CD4-positive, alpha-beta T cell (primary cell): ENCODE results near the gene PDHA2. TPM values are rescaled to one million over a fixed set of nuclear protein-coding genes. Genes with fewer than 3 reads are reported as not detected.

Experiments used
- ATAC-seq: fragments of 200-7000 bp; cut with Tn5 transposase; one replicate; pipeline ENCODE4 v1.10.0; 2022; ENCODE audit warnings: mild to moderate bottlenecking; ENCODE audit not compliant: poor library complexity
- CTCF ChIA-PET: fragments of 350-600 bp; sonication (Branson Sonifier 250); formaldehyde crosslinking; loops from one replicate; lab custom pipeline; 2021; ENCODE audit warnings: antibody characterized with exemption, inconsistent platforms; lab: Charles Lee
- POLR2A ChIA-PET: fragments of 350-600 bp; sonication (Branson Sonifier 250); formaldehyde crosslinking; loops from one replicate; lab custom pipeline; 2021; ENCODE audit warnings: antibody characterized with exemption, inconsistent platforms; lab: Charles Lee
- DNase-seq, 14 experiments: peaks; one replicate each; pipeline ENCODE4 v3.0.0-alpha.2; 2013 to 2020; ENCODE audit warnings: mixed read lengths in 2 of 14
- H3K27ac ChIP-seq, 2 donors: one replicate each; pipeline versions ENCODE4 v1.5.1 to v1.7.0; 2013; ENCODE audit warnings: low read length in 2 of 2, low read depth in 1 of 2, mild to moderate bottlenecking in 1 of 2
- H3K27me3 ChIP-seq, 2 experiments: 1 replicate in 1 of 2; 2 replicates in 1 of 2; pipeline versions ENCODE4 v1.6.1 to v1.7.0; 2013; ENCODE audit warnings: low read length in 2 of 2, control low read depth in 1 of 2, mild to moderate bottlenecking in 1 of 2, moderate library complexity in 1 of 2; ENCODE audit not compliant: insufficient read depth in 2 of 2, control insufficient read depth in 1 of 2
- H3K36me3 ChIP-seq: one replicate; pipeline ENCODE4 v1.6.1; 2013; ENCODE audit warnings: low read length, control low read depth; ENCODE audit not compliant: insufficient read depth
- H3K4me1 ChIP-seq: one replicate; pipeline ENCODE4 v1.6.1; 2013; ENCODE audit warnings: low read length, control low read depth; ENCODE audit not compliant: insufficient read depth
- H3K4me3 ChIP-seq: one replicate; pipeline ENCODE4 v1.5.1; 2013; ENCODE audit warnings: mild to moderate bottlenecking, low read length, moderate library complexity
- H3K9me3 ChIP-seq, 2 experiments: 1 replicate in 1 of 2; 2 replicates in 1 of 2; pipeline versions ENCODE4 v1.6.1 to v1.7.0; 2013; ENCODE audit warnings: low read length in 2 of 2, mild to moderate bottlenecking in 2 of 2, control low read depth in 1 of 2, moderate library complexity in 1 of 2; ENCODE audit not compliant: control insufficient read depth in 1 of 2, insufficient read depth in 1 of 2
- H3K27ac Mint-ChIP-seq: one replicate; pipeline ENCODE4 v1.8.0; 2020; ENCODE audit warnings: mixed read lengths
- H3K27me3 Mint-ChIP-seq: one replicate; pipeline ENCODE4 v1.8.0; 2021; ENCODE audit warnings: mixed read lengths
- H3K36me3 Mint-ChIP-seq: one replicate; pipeline ENCODE4 v1.8.0; 2021; ENCODE audit warnings: low read depth, mixed read lengths
- H3K4me1 Mint-ChIP-seq: one replicate; pipeline ENCODE4 v1.8.0; 2021; ENCODE audit warnings: low read depth, mixed read lengths
- H3K4me3 Mint-ChIP-seq: one replicate; pipeline ENCODE4 v1.8.0; 2020; ENCODE audit warnings: mild to moderate bottlenecking, mixed read lengths
- H3K9me3 Mint-ChIP-seq: one replicate; pipeline ENCODE4 v1.8.0; 2020; ENCODE audit warnings: mixed read lengths
- CTCF ChIP-seq: fragments of 200-600 bp; IDR thresholded peaks from one replicate; pipeline ENCODE4 v1.8.0; 2022; ENCODE audit warnings: antibody characterized with exemption, mild to moderate bottlenecking
- intact Hi-C, 2 experiments: fragments of 100-400 bp; cut with DNase I in 1 of 2; cut with micrococcal nuclease in 1 of 2; formaldehyde crosslinking; loops; one replicate each; pipeline versions ENCODE4 v1.15.1 to v1.9.0; 2023 to 2025; cut with DNase I, micrococcal nuclease
- total RNA-seq, 174 experiments: library from RNA in 2 of 174; stranded (reverse) in 2 of 174; gene quantifications; one replicate each; pipeline ENCODE4 v1.2.3 and lab custom pipeline; 2021 to 2026

Gene PDHA2
- total RNA-seq, 2 experiments from 2014 or later, result not detected

- Histone ChIP-seq H3K27me3 (no peaks in the 10 kb centered on the region), H3K4me1 (no peaks in the 10 kb centered on the region), H3K4me3 (no peak overlapping the region), H3K9me3 (no peaks in the 10 kb centered on the region), H3K27ac (no peak overlapping the region), H3K36me3 (no peaks in the 10 kb centered on the region)
- Mint-ChIP-seq H3K9me3 (no peaks in the 10 kb centered on the region), H3K4me3 (no peak overlapping the region), H3K27me3 (no peaks in the 10 kb centered on the region), H3K27ac (no peak overlapping the region), H3K4me1 (no peaks in the 10 kb centered on the region), H3K36me3 (no peaks in the 10 kb centered on the region)
- DNase-seq, result no peak
- ChIA-PET POLR2A (no interaction called here), CTCF (interaction anchor here (1.5 kb wide), 1 partner anchor 11 kb away, joined by 4 read pairs; no protein-coding TSS in a partner anchor)
- intact Hi-C loops, result no loop called here
- ATAC-seq, result no peak
- no peak for TF ChIP-seq CTCF
Observed at GRCh38 chr4:95831166-95831565, 8.7 kb upstream of the PDHA2 start.

- no peaks in the 10 kb centered on the region for H3K27me3 ChIP-seq
- ChIA-PET POLR2A (no interaction called here), CTCF (no interaction called here)
- intact Hi-C loops, result no loop called here
- H3K36me3 ChIP-seq, result no peaks in the 10 kb centered on the region
- no peak for ATAC-seq
- H3K4me3 Mint-ChIP-seq, result no peak overlapping the region
- H3K27me3 Mint-ChIP-seq, result no peaks in the 10 kb centered on the region
- no peak overlapping the region for H3K27ac Mint-ChIP-seq
- H3K9me3 Mint-ChIP-seq, result no peaks in the 10 kb centered on the region
- no peak overlapping the region for H3K27ac ChIP-seq
- H3K4me3 ChIP-seq, result no peak overlapping the region
- no peaks in the 10 kb centered on the region for H3K36me3 Mint-ChIP-seq
- no peaks in the 10 kb centered on the region for H3K4me1 ChIP-seq
- H3K4me1 Mint-ChIP-seq, result no peaks in the 10 kb centered on the region
- no peaks in the 10 kb centered on the region for H3K9me3 ChIP-seq
- no peak for DNase-seq
- no peak for TF ChIP-seq CTCF
Observed at GRCh38 chr4:95833711-95834194, 6.1 kb upstream of the PDHA2 start.

GRCh38 chr4:95835672-95836071 lies 4.2 kb upstream of the PDHA2 start:
- no peaks in the 10 kb centered on the region for H3K9me3 Mint-ChIP-seq
- ATAC-seq (no peak), DNase-seq (no peak)
- Histone ChIP-seq H3K4me3 (no peak overlapping the region), H3K4me1 (no peaks in the 10 kb centered on the region), H3K9me3 (peaks cover 0 to 9% of the 10 kb centered on the region in 2 experiments), H3K36me3 (no peaks in the 10 kb centered on the region), H3K27ac (no peak overlapping the region), H3K27me3 (no peaks in the 10 kb centered on the region)
- intact Hi-C loops, result no loop called here
- no peaks in the 10 kb centered on the region for H3K4me1 Mint-ChIP-seq
- H3K4me3 Mint-ChIP-seq, result no peak overlapping the region
- H3K36me3 Mint-ChIP-seq, result no peaks in the 10 kb centered on the region
- no peaks in the 10 kb centered on the region for H3K27me3 Mint-ChIP-seq
- H3K27ac Mint-ChIP-seq, result no peak overlapping the region
- TF ChIP-seq CTCF, result no peak
- CTCF ChIA-PET, result no interaction called here
- POLR2A ChIA-PET, result no interaction called here
